ENCODE data around the gene RAD51B. TPM values are rescaled to one million over a fixed set of nuclear protein-coding genes. Genes with fewer than 3 reads are reported as not detected.

Gene RAD51B
- total and polyA plus RNA-seq, 5 donors = 0.88 to 5.3 (median 3.3) TPM

GRCh38 chr14:68747393-68747792 lies 927.8 kb downstream of the RAD51B start:
- intact Hi-C loops (cut with DNase I) = no loop called here
- Histone ChIP-seq H3K27ac (ENCODE audit: low read length) (no peak overlapping the region), H3K27me3 (ENCODE audit: control insufficient read depth, insufficient read depth) (no peaks in the 10 kb centered on the region), H3K4me3 (ENCODE audit: low read length) (no peak overlapping the region), H3K4me1 (ENCODE audit: control insufficient read depth, insufficient read depth, low read length) (no peaks in the 10 kb centered on the region), H3K9me3 (ENCODE audit: control insufficient read depth, low read length) (no peaks in the 10 kb centered on the region)
- WGBS = 89% methylated on average over 5 of the region's 5 CpGs
- peak in 1 of 2 donors; percentile 37 for ATAC-seq
- no peak for DNase-seq

- 93% methylated on average over 10 of the region's 10 CpGs for WGBS
- Histone ChIP-seq H3K27ac (ENCODE audit: low read length) (no peak overlapping the region), H3K4me3 (ENCODE audit: low read length) (no peak overlapping the region), H3K9me3 (ENCODE audit: control insufficient read depth, low read length) (no peaks in the 10 kb centered on the region), H3K27me3 (ENCODE audit: control insufficient read depth, insufficient read depth) (no peaks in the 10 kb centered on the region), H3K4me1 (ENCODE audit: control insufficient read depth, insufficient read depth, low read length) (no peaks in the 10 kb centered on the region)
- DNase-seq = no peak
- ATAC-seq = no peak
- intact Hi-C loops (cut with DNase I) = no loop called here
Measured at GRCh38 chr14:68748260-68748659, 928.7 kb downstream of the RAD51B start.

GRCh38 chr14:68748691-68749090 lies 929.1 kb downstream of the RAD51B start:
- intact Hi-C loops (cut with DNase I) = no loop called here
- Histone ChIP-seq H3K27me3 (ENCODE audit: control insufficient read depth, insufficient read depth) (no peaks in the 10 kb centered on the region), H3K4me3 (ENCODE audit: low read length) (no peak overlapping the region), H3K27ac (ENCODE audit: low read length) (no peak overlapping the region), H3K9me3 (ENCODE audit: control insufficient read depth, low read length) (no peaks in the 10 kb centered on the region), H3K4me1 (ENCODE audit: control insufficient read depth, insufficient read depth, low read length) (no peaks in the 10 kb centered on the region)
- DNase-seq = no peak
- no peak for ATAC-seq
- WGBS = 96% methylated on average over 5 of the region's 5 CpGs

- H3K4me1 ChIP-seq (ENCODE audit: control insufficient read depth, insufficient read depth, low read length) = no peaks in the 10 kb centered on the region
- DNase-seq (no peak), ATAC-seq (peak in 1 of 2 donors; percentile 49)
- no peak overlapping the region for H3K27ac ChIP-seq (ENCODE audit: low read length)
- H3K27me3 ChIP-seq (ENCODE audit: control insufficient read depth, insufficient read depth) = no peaks in the 10 kb centered on the region
- no peak overlapping the region for H3K4me3 ChIP-seq (ENCODE audit: low read length)
- no peaks in the 10 kb centered on the region for H3K9me3 ChIP-seq (ENCODE audit: control insufficient read depth, low read length)
- intact Hi-C loops (cut with DNase I) = no loop called here
- WGBS = 75% methylated on average over 11 of the region's 11 CpGs
Measured at GRCh38 chr14:68749487-68750475, 930.2 kb downstream of the RAD51B start.

- DNase-seq (no peak), ATAC-seq (no peak)
- H3K27ac ChIP-seq (ENCODE audit: low read length) = no peak overlapping the region
- peaks cover 4% of the 10 kb centered on the region for H3K4me1 ChIP-seq (ENCODE audit: control insufficient read depth, insufficient read depth, low read length)
- 64% methylated on average over 6 of the region's 6 CpGs for WGBS
- intact Hi-C loops (cut with DNase I) = no loop called here
- H3K9me3 ChIP-seq (ENCODE audit: control insufficient read depth, low read length) = no peaks in the 10 kb centered on the region
- H3K4me3 ChIP-seq (ENCODE audit: low read length) = no peak overlapping the region
- no peaks in the 10 kb centered on the region for H3K27me3 ChIP-seq (ENCODE audit: control insufficient read depth, insufficient read depth)
Measured at GRCh38 chr14:68752271-68753006, 932.9 kb downstream of the RAD51B start.

GRCh38 chr14:68753690-68754089 lies 934.1 kb downstream of the RAD51B start:
- Histone ChIP-seq H3K4me3 (ENCODE audit: low read length) (no peak overlapping the region), H3K27me3 (ENCODE audit: control insufficient read depth, insufficient read depth) (no peaks in the 10 kb centered on the region), H3K4me1 (ENCODE audit: control insufficient read depth, insufficient read depth, low read length) (peaks cover 15% of the 10 kb centered on the region), H3K9me3 (ENCODE audit: control insufficient read depth, low read length) (no peaks in the 10 kb centered on the region), H3K27ac (ENCODE audit: low read length) (no peak overlapping the region)
- intact Hi-C loops (cut with DNase I) = no loop called here
- 72% methylated on average over 4 of the region's 4 CpGs for WGBS
- DNase-seq (no peak), ATAC-seq (no peak)

- H3K4me1 ChIP-seq (ENCODE audit: control insufficient read depth, insufficient read depth, low read length) = peaks cover 15% of the 10 kb centered on the region
- 98% methylated on average over 3 of the region's 3 CpGs for WGBS
- no peak overlapping the region for H3K27ac ChIP-seq (ENCODE audit: low read length)
- H3K27me3 ChIP-seq (ENCODE audit: control insufficient read depth, insufficient read depth) = no peaks in the 10 kb centered on the region
- DNase-seq (no peak), ATAC-seq (no peak)
- H3K9me3 ChIP-seq (ENCODE audit: control insufficient read depth, low read length) = no peaks in the 10 kb centered on the region
- intact Hi-C loops (cut with DNase I) = no loop called here
- H3K4me3 ChIP-seq (ENCODE audit: low read length) = no peak overlapping the region
Measured at GRCh38 chr14:68755016-68755353, 935.4 kb downstream of the RAD51B start.

GRCh38 chr14:68756000-68756481 lies 936.5 kb downstream of the RAD51B start:
- DNase-seq (no peak), ATAC-seq (no peak)
- Histone ChIP-seq H3K4me1 (ENCODE audit: control insufficient read depth, insufficient read depth, low read length) (peaks cover 15% of the 10 kb centered on the region), H3K4me3 (ENCODE audit: low read length) (no peak overlapping the region), H3K9me3 (ENCODE audit: control insufficient read depth, low read length) (no peaks in the 10 kb centered on the region), H3K27me3 (ENCODE audit: control insufficient read depth, insufficient read depth) (no peaks in the 10 kb centered on the region), H3K27ac (ENCODE audit: low read length) (no peak overlapping the region)
- WGBS = 82% methylated on average over 7 of the region's 7 CpGs
- intact Hi-C loops (cut with DNase I) = no loop called here

- no peak for DNase-seq
- H3K4me1 ChIP-seq (ENCODE audit: control insufficient read depth, insufficient read depth, low read length) = peaks cover 15% of the 10 kb centered on the region
- intact Hi-C loops (cut with DNase I) = no loop called here
Measured at GRCh38 chr14:68756734-68757133, 937.2 kb downstream of the RAD51B start.

GRCh38 chr14:68757618-68758081 lies 938.1 kb downstream of the RAD51B start:
- 24% methylated on average over 4 of the region's 4 CpGs for WGBS
- H3K27me3 ChIP-seq (ENCODE audit: control insufficient read depth, insufficient read depth) = no peaks in the 10 kb centered on the region
- ATAC-seq (peak; percentile 49 to 54), DNase-seq (peak; percentile 46 to 81 (median 72))
- peaks cover 20% of the 10 kb centered on the region for H3K4me1 ChIP-seq (ENCODE audit: control insufficient read depth, insufficient read depth, low read length)
- intact Hi-C loops (cut with DNase I) = no loop called here
- no peak overlapping the region for H3K4me3 ChIP-seq (ENCODE audit: low read length)
- no peak overlapping the region for H3K27ac ChIP-seq (ENCODE audit: low read length)
- no peaks in the 10 kb centered on the region for H3K9me3 ChIP-seq (ENCODE audit: control insufficient read depth, low read length)

More at GRCh38 chr14:68756734-68757133, 937.2 kb downstream of the RAD51B start:
- ATAC-seq = no peak
- WGBS = 97% methylated on average over 6 of the region's 6 CpGs
- Histone ChIP-seq H3K9me3 (ENCODE audit: control insufficient read depth, low read length) (no peaks in the 10 kb centered on the region), H3K27ac (ENCODE audit: low read length) (no peak overlapping the region), H3K27me3 (ENCODE audit: control insufficient read depth, insufficient read depth) (no peaks in the 10 kb centered on the region), H3K4me3 (ENCODE audit: low read length) (no peak overlapping the region)

GRCh38 chr14:68758301-68758700 lies 938.7 kb downstream of the RAD51B start:
- H3K4me3 ChIP-seq (ENCODE audit: low read length) = no peak overlapping the region
- H3K4me1 ChIP-seq (ENCODE audit: control insufficient read depth, insufficient read depth, low read length) = peaks cover 25% of the 10 kb centered on the region
- H3K27ac ChIP-seq (ENCODE audit: low read length) = no peak overlapping the region
- no peaks in the 10 kb centered on the region for H3K9me3 ChIP-seq (ENCODE audit: control insufficient read depth, low read length)
- H3K27me3 ChIP-seq (ENCODE audit: control insufficient read depth, insufficient read depth) = no peaks in the 10 kb centered on the region
- ATAC-seq (peak; percentile 18 to 67), DNase-seq (peak in 1 of 3 donors; percentile 83)
- intact Hi-C loops (cut with DNase I) = no loop called here
- WGBS = 55% methylated on average over 3 of the region's 3 CpGs

Data from right cardiac atrium (tissue), 5 donors.